SKM-1 treated with dmso at 0.1 percent for 144 hours (cell line): ENCODE results near the gene FABP7.
A peak's percentile ranks its signal among the peaks of the same experiment; 100 is the strongest.
"Not testable (repeated sequence)": the region's sequence is repeated elsewhere in the genome, so short reads cannot be mapped to it uniquely, and the experiment has no call there.

Experiments
- DNase-seq: peaks from one replicate; lab custom pipeline; 2025; ENCODE audit not compliant: unreplicated experiment; lab: John Stamatoyannopoulos, UW

Gene FABP7

DNA sequence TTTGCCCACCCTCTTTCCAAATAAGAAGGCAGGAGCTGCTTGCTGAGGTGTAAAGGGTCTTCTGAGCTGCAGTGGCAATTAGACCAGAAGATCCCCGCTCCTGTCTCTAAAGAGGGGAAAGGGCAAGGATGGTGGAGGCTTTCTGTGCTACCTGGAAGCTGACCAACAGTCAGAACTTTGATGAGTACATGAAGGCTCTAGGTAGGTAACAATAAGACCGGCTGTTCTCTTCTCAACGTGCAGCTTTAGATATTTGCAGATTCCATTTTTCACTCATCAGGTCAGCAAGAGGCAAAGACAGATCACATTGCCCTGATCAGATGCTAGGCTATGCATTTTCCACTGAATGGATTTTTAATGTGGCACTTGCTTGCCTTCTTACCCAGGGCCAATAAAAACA, at the start of gene FABP7:
TSS of gene FABP7 (plus strand) at position 50 of the 400 bp plus-strand sequence. CDS start at position 129, 79 bp downstream.
- no peak for DNase-seq

DNA sequence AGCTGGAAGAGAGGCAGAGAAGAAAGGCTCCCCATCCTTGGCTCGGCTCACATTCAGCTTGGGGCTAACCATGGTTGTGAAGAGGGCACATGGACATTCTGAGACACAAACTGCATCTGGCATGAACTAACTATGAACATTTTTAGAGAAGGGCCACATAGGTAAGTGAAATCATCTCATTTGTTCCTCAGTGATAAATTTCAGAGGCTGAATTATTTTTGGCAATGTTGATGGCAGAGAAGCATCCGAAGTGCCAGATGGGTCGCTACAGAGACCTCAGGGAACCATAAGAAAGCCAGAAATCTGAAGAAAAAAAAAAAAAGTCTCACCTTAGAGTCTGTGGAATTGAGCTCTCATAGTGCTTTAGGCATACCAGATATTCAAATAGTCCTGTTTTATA, 49.2 kb upstream of the FABP7 start:
- no peak for DNase-seq

DNA sequence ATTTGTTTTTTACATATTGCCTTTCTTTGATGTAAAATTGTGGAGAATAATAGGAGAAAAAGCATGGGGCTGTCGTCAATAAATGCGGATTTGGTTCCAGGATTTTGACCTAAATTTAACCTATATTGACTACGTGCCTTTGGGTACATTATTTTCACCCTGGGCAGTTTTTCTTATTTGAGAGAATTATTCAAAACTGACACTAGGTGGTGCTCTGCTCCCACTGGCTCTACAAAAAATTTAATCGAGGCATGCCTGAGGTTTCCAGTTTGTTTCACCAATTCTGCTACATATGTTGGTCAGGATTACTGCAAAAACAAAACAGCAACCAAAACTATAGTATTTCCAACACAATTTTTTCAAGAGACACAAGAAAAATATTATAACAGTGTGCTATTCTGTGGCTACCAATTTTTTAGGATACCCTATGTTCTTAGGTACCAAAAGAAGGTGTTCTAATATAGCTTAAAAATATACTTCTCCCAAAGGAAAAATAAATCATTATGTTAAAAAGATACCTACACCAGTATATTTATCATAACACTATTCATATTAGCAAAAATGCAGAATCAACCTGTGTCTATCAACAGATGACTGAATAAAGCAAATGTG, 48.6 kb upstream of the FABP7 start:
- peak; percentile 49 for DNase-seq

DNA sequence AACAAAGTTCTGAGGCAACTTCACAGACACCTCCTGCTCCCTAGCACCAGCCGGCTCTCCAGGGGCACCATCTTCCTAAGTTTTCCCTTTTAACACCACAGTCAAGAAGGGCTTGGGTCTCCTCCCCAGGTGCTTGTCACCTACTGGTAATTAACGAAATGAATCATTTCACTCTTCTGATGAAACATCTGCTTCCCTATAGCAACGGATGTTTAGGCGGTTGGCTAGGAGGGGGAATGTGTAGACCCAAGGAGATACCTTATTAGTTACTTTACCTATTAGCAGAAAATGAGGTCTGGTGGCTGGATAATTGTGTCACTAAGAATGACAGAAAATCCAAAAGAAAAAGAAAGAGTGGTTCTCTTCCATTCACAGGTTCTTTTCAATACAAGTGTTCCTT, 46.3 kb upstream of the FABP7 start:
- DNase-seq = no peak

DNA sequence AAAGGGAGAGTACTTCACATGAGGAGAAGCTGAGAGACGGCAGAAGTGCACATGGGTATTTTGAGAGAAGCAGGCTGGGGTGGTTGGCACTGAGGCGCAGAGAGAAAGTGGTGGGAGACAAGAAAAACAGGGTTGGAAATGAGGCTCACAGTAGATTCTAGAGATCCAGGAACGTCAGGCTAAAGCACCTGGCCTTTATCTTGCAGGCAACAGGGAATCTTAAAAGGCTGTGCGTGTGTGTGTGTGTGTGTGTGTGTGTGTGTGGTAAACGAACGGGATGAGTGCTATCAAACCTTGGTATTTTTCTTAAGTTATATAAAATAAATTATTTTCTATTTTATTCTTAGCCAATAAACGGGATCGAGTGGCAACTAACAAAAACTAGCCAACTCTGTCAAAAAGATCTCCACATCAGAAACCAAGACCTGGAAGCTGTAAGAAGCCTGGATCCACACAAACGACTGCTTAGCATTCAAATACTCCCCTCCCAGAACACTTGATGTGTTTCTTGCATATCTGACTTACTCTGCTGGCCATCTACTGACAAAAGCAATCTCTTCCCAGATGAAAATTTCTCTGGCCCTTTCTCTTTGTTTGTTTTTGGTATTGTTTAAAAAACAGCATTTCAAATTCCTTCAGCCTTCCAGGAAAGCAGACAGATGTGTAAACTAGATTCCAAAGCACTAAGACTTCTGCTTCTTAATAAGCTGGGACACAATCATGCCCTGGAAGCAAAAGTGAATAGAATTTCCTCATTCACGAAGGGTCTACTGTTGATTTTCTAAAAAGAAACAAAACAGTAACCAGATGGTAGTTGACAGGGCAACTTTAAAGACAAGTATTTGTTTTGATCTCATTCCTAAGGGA, 44.8 kb upstream of the FABP7 start:
- no peak for DNase-seq

DNA sequence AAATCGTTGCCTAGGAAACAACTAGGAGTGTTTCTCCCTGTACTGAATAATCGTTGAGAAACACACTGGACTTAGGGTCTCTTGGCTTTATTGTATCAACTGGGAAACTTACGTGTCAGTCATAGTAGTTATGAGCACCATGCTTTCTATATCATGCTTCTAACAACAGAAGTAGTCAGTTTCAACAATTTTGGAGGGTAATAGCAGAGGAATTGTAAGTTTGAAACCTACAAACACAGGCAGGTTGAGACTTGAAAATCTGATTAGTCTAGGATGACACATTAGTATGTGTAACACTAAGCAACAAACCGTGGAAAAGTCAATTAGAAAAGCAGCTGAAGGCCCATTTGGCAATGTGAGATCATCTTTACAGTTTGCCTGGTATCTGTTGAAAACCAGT, 43.9 kb upstream of the FABP7 start:
- DNase-seq = no peak

DNA sequence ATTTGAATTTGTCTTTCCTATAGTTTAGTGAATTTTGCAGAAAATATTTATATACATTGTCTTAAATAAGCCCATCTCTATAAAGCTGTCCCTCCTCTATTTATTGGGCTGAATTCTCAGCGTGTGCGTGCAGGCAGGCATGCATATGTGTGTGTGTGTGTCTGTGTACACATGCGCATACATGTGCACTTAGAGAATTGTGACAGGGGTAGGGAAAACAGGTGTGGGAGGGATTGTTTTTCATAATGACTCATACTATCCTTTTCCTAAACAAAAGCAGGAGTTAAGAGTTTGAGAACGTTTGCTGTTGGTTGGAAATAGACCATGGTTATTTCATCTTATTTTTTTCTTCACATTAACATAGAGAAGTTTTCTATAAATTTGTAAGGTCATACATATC, 43.4 kb upstream of the FABP7 start:
- no peak for DNase-seq

DNA sequence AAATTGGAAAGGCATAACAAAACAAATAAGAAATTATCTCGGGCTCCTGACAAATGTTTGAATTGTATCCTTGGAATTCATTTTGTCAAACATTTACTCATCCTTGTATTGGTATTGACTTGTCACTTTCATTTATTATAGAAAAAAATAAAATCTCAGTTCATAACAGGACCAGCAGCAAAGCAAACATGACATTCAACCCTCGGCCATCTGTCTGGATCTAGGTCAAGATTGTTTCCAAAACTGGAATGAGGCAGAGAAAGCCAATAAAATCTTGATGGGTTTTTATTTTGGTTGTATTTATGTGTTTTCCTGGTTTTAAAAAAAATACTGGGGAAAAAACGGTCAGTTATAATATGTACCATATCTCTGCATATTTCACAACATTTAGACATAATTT, 42.9 kb upstream of the FABP7 start:
- DNase-seq = no peak

DNA sequence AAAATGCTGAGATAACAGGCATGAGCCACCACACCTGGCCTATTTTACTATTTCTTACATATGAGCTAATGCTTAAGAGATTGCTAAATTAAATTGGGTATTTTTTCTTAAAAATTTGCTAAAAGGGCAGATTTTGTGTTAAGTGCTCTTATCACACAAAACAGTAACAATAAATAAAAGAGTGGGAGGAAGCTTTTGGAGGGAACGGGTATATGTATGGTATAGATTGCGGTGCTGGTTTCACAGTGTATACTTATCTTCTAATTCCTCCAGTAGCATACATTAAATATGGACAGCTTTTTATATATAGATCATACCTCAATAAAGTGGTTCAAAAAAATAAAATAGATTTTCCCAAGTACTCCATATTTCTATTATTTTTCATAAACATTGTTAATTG, 39.4 kb upstream of the FABP7 start:
- DNase-seq = no peak

DNA sequence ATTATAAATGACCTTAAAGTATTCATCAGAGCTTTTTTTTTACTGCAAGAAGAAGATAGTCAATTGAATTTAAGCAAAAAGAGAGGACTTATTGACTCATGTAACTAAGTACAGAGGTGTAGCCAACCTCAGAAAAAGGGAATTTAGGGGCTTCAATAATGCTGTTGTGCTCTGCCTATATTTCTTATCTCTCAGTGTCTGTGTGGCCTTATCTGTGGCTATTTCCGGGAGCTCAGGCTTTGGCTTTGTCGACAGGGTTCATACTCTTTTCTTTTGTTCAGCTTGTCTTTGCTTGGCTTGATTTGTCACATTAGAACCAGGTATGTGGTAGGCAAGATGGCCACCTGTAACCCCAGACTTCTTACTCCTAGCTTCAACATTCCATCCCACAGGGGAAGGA, 38.6 kb upstream of the FABP7 start:
- no peak for DNase-seq

DNA sequence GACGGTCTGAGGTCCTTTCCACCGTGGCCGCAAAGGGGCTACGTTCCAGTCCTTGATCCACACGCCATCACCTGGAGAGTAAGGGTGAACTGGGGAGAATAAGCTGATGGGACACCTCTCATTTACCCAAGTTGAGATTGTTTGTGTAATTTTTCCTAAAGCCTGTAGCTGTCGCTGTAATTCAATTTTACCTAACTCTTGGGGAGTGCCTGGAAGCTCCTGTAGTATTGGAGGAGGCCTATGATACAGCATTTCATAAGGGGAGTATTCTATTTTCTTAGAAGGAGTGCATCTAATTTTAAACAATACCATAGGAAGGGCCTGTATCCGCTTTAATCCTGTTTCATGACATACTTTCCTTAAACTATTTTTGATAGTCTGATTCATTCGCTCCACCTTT, 35.3 kb upstream of the FABP7 start:
- DNase-seq = not testable (repeated sequence)

DNA sequence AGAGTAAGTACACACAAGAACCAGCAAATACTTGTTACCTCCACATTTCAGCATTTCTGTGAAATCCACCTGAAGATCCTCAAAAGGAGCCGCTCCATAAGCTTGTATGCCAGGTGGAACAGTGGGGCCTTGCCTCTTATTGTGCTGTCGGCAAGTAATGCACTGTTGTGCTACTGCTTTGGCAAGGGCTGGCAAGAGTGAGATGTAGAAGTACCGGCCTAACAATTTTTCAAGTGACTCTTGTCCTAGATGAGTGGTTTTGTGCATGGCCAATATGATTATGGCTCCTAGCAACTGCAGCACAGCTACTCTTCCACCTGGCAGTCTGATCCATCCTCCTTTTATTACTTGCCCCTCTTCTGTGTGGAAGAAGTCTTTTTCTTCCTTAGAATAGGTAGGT, 34.7 kb upstream of the FABP7 start:
- not testable (repeated sequence) for DNase-seq

DNA sequence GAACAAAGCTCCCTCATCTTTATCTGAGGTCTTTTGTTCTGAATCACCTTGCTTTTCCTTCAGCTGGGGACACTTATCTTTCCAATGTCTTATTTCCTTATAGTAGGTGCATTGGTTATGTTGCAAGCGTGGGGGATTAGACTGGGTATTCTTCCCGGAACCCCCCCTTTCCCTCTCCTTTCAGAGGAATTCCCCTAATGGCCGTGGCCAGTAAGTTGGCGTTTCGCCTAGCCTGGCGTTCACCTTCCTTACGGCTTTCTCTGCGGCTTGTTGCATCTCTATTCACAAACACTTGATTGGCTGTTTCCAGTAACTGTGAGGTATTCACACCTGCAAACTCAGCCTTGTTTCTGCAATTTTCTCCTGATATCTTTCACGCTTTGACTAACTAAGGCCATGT, 32.8 kb upstream of the FABP7 start:
- no peak for DNase-seq

DNA sequence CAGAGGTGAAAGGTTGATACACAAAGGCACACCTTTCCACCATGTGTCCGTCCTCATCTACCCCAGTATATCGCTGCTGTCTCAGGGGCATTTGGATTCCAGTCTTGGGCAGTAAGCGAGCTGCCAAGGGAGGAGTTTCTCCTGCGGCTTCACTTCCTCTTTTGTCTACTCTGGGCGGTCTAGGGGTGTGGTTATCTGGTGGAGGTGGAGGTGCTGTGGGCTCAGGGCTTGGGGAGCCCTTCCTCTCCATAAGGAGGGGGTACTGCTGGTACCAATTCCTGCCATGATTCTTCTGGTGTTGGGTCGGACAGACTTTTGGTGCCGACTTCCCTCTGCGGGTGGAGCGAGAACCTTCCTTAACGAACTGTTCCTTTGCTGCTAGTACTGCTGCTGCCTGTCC, 31.9 kb upstream of the FABP7 start:
- no peak for DNase-seq

DNA sequence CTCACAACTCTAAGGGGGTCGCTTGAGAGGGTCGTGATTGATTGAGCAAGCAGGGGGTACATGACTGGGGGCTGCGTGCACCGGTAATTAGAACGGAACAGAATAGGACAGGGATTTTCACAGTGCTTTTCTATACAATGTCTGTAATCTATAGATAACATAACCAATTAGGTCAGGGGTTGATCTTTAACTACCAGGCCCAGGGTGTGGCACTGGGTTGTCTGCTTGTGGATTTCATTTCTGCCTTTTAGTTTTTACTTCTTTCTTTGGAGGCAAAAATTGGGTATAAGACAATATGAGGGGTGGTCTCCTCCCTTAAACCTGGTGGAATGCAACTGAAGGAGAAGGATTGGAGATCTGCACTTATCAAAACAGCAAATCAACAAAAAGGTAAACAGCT, 30.6 kb upstream of the FABP7 start:
- not testable (repeated sequence) for DNase-seq

DNA sequence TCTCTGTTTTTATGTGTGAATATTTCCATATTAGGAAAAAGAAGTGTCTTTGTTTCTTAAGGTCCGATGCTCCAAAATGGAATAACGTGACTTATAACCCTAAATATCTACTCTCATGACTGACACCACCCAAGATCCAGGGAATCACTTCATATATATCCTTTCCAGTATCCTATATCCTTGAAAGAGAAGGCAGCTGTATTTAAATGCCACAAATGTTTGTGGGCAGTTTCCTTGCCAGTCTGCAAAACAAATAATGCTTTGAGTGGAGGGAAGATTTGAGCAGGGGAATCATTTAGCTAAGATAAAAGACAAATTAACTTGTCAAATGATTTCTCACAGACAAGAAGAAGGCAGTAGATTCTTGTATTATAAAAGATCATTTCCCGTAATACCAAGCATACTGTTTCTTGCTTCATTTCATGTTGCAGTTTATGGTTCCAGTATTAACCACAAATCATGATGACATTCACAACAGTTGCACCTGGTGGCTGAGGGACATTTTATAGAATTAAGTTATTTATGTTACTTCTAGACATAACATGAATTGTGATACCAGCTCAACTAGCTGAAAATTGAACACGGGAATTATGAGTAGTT, 30.0 kb upstream of the FABP7 start:
- no peak for DNase-seq

DNA sequence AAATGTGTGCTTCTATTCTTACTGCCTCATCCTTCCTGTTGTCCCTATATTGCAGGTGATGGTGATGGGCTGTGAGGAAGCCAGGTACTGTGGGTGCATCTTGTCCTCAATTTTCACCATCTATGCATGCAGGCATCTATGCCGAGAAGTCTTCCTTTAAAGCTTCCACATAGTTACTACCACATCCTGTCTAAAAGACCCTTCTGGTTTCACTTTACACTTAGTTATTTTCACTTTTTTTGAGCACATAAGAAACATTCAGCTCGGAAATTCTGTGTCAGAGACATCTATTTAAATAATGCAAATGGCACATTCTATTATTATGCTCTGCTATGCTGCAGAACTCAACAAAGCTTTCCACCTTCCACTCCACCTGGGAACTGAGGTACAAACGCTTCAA, 28.2 kb upstream of the FABP7 start:
- no peak for DNase-seq

DNA sequence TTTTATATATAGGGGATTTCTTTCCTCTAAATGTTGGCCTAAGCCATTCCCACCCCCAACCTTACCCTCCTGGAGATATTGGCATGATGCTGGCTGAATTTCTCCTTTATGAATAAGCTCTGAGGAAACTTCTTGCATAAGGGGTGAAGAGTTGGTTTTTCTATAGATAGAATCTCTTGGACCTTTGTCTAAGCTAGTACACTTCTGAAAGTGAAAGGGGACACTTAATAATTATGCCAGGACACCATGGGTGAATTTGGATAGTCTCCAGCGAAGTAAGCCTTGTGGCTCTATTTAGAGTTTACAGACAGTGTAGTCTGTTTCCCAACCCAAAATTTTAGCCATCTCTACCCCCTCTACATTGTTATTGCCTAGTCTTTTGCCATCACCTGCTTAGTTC, 27.1 kb upstream of the FABP7 start:
- no peak for DNase-seq

DNA sequence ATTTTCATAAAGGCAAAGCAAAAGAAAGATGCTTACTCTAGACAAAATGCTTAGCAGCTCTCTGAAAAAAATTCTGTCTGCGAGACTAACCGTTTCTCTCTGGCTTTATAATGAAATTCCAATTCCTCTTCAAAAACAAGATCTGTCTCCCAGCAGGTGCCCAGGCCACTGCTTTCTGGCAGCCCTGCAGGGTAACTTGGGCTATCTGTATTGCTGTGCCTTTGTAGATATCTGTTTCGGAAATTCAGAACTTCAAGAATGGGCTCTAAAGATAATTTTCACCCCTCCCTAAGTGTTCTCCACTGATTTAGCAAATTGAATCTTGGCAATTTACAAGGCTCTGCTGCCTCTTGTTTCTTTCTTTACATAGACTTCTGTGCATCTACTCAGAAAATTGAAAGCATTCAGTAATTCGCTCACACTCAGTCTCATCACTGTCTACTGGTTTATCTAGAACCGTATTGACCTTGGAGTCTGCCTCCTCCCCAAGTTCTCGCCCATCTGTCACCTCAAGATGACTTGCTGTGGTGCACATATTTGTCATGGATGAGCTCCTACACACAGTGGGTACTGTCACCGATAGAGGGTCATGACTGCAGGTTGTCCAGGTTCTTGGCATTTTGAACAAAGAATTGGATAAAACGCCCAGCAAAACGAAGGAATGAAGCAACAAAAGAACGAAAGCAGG, 26.4 kb upstream of the FABP7 start:
- no peak for DNase-seq

DNA sequence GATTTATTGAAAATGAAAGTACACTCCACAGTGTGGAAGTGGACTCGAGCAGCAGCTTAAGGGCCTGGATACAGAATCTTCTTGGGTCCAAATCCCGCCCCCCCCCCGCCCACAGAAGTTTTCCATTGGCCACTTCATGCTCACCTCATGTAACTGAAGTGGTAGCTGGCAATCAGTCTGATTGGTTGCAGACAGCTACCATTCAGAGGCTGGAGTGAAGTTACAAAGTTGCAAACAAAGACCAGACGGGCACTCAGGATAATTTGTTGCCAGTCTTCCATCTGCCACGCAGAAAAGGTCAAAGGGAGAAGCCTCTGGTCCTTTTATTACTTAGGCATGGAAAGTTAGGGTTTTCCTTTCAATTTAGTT, 25.8 kb upstream of the FABP7 start:
- no peak for DNase-seq

DNA sequence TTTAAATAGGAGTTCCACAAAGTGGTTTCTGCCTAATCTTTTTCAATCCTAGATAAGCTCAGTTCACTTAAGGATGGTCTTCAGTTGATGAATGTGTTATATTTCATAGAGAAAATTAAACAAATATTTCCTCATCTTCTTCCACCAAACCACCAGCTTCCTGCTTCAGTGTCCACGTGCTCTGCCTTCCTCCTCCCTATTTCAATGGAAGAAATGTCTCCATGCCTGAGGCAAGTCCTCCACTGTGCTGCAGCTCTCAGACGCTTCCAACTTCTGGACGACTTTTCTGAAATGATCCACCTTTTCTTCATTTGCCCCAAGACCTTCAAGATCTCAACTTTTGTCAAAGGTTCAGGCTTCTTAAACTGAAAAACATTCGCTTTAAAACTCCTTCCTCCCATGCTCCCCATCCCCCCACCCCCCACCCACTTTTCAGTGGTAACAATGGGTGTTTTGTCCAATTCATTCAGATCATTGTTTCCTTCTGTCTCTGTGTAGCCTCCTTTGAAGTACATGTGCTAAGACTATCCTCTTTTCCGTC, 25.3 kb upstream of the FABP7 start:
- no peak for DNase-seq

DNA sequence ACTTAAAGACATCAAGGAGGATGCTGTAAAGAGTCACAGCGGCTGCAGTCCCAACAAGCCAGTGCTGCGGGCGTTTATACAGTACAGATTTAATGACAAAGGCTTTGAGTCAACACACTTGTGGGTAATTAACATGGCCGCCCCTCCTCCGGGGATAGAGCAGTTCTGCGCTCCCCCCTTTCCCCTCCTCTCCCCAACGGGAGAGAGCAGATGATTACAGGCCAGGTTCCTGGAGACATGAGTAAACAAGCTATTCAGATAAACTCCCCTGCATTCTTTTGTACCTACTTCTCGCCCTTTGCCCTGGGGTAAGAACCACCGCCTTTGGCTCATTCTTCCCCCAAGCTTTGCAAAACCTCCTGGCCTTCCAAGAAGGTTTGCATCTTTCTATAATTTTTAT, 23.6 kb upstream of the FABP7 start:
- DNase-seq = no peak
